Activated CD4-positive, CD25-positive, alpha-beta regulatory T cell treated with anti-CD3 and anti-CD28 coated beads, Interleukin-2, amount 50 U/mL, for 72 hours (primary cell): ENCODE data around the gene PRIM2.
"Not testable (repeated sequence)": the region's sequence is repeated elsewhere in the genome, so short reads cannot be mapped to it uniquely, and the experiment has no call there.

Experiments used
- DNase-seq: peaks from one replicate; pipeline ENCODE4 v3.0.0; 2021

The PRIM2 gene

DNA sequence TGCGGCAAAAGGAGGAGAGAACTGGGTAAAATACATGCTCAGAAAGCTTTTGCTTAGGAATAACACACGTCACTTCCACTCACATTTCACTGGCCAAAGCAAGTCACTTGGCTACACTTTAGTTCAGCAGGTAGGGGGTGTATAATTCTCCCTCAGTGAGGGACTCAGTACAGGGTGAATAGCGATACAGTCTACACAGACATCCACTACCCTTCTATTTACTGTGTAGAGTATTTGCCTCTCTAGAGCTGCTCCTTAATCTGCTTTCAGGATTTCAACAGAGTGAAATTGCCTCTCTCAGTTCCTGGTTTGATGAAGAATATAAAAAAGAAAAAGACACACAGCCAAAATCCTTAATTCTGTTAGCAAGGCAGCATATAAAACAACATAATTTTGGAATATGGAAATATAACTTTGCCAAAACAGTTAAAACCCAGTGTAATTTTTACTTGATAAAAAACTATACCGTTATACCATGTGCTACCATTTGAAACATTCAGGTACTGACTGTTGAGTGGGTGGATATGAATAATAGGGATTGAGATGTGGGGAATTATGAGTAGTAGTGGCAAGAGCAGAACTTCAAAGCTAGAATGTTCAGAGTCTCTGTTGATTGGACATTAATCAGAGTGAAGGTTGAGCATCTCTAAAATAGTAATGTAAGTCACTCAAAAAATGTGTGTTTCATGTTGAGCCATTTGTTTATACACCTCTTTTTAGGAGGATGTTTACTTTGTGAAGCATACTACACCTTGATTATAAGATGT lies 51.7 kb downstream of the PRIM2 start:
- DNase-seq = not testable (repeated sequence)

GRCh38 chr6:57371779-57372178 lies 54.3 kb downstream of the PRIM2 start:
- DNase-seq = not testable (repeated sequence)

- not testable (repeated sequence) for DNase-seq
These were observed 57.3 kb downstream of the PRIM2 start for GRCh38 chr6:57374764-57375163.

DNA sequence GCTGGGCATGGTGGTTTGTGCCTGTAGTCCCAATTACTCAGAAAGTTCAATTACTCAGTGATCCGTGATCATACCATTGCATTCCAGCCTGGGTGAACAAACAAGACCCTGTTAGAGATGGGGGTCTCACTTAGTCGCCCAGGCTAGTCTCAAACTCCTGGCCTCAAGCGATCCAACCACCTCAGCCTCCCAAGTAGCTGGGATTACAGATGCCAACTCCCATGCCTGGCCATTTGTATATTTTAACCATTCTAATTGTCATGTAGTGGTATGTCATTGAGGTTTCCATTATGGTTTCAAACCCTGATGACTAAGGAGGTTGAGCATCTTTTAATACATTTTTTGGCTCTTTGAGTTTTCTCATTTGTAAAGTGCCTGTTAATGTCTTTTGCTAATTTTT lies 58.7 kb downstream of the PRIM2 start:
- not testable (repeated sequence) for DNase-seq

DNA sequence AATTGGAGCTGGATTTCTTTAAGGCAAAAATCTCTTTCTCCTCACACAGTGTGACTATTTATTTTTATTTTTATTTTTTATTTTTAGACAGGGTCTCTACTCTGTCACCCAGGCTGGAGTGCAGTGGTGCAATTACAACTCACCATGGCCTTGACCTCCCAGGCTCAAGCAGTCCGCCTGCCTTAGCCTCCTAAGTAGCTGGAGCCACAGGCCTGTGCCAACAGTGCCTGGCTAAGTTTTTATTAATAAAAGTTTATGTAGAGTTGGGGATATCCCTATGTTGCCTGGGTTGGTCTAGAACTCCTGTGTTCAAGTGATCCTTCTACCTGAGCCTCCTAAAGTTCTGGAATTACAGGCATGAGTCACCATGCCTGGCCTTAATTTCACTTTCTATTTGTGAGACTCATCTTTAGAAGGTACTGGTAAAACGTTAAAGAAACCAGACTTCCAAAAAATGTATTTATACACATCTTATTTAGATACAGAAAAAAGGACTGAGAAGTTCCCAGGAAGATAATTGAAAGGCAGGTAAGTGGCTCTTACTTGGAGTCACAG lies 71.7 kb downstream of the PRIM2 start:
- not testable (repeated sequence) for DNase-seq

- DNase-seq = not testable (repeated sequence)
These were observed 73.4 kb downstream of the PRIM2 start for GRCh38 chr6:57390818-57391217.

DNA sequence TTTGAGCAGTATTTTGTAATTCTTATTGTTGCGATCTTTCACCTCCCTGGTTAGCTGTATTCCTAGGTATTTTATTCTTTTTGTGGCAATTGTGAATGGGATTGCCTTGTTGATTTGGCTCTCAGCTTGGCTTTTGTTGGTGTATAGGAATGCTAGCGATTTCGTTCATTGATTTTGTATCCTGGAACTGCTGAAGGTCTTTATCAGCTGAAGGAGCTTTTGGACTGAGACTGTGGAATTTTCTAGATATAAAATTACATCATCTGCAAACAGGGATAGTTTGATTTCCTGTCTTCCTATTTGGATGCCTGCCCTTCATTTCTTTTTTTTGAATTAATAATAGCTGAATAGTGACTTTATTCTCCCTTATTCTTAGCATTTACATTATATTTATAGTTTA lies 74.6 kb downstream of the PRIM2 start:
- DNase-seq = not testable (repeated sequence)

- DNase-seq = not testable (repeated sequence)
These were observed 101.9 kb downstream of the PRIM2 start for GRCh38 chr6:57419341-57419740.

DNA sequence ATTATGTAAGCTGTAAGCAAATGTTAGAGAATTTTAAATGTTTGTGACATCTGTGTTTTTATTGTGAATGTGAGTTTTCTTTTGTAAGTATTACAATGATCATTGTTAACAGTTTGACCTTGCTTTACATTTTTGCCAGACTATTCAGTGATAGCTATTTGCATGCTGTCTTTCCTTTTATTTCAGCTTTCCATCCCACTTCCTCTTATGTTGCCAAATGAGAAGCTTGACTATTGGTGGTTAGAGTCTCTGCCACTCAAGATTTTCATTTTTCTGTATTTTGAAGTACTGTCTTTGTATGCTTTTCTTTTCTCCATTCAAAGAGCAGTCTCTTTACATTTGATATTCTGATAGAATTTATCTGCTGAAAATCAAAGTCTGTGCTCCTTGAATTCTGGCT lies 104.1 kb downstream of the PRIM2 start:
- DNase-seq = no peak

DNA sequence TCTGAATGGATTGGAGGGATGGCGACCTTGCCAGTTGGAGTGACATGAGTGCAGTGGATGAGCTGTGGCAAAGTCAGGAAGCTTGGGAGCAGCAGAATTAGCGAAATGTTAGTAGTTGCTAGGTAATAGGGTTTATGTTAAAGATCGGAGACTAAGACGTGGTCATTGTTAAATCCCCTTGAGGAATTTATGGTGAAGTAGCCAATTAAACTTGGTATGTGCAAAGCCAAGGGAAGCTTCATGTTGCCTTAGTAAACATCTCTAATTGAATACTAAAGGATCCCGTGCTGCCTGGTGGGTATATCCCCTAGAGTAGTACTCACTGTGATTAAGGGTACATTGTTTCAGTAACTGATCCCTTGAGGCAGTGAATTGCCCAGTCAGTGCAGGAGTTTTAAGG lies 106.0 kb downstream of the PRIM2 start:
- DNase-seq = no peak

DNA sequence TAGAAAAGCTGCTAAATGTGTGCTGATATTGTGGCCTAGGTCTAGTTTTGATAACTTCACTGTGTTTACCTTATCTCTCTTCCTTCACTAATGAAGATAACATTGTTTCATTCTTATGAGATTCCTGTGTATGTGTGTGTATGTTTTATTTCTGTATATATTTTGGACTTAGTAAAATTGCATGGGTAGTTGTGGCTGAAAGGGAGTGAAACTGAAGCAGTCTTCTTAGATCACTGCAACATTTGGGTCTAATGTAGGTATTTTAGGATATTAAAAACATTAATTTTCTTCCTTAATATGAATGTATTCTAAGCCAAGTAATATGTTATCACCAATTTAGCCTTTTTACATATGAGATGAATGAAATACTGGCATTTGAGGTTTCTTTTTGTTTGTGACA lies 114.3 kb downstream of the PRIM2 start:
- not testable (repeated sequence) for DNase-seq

- DNase-seq = no peak
These were observed 114.7 kb downstream of the PRIM2 start for GRCh38 chr6:57432157-57432556.

- DNase-seq = no peak
These were observed 115.7 kb downstream of the PRIM2 start for GRCh38 chr6:57432919-57433684.

- DNase-seq = not testable (repeated sequence)
These were observed 116.4 kb downstream of the PRIM2 start for GRCh38 chr6:57433790-57434189.

DNA sequence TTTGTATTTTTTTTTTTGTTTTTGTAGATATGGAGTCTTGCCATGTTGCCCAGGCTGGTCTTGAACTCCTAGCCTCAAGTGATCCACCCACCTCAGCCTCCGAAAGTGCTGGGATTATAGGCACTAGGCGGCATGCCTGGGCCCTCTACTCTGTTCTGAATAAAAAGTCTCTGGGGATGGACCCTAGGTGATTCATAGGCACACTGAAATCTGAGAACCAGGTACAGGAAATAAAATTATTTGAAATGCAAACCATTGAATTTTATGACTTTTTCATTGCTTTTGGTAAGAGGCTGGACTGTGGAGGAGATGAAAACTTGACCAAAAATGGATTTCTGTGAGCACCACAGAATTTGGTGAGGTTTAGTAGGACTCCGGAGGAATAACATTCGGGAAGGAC lies 117.5 kb downstream of the PRIM2 start:
- no peak for DNase-seq

DNA sequence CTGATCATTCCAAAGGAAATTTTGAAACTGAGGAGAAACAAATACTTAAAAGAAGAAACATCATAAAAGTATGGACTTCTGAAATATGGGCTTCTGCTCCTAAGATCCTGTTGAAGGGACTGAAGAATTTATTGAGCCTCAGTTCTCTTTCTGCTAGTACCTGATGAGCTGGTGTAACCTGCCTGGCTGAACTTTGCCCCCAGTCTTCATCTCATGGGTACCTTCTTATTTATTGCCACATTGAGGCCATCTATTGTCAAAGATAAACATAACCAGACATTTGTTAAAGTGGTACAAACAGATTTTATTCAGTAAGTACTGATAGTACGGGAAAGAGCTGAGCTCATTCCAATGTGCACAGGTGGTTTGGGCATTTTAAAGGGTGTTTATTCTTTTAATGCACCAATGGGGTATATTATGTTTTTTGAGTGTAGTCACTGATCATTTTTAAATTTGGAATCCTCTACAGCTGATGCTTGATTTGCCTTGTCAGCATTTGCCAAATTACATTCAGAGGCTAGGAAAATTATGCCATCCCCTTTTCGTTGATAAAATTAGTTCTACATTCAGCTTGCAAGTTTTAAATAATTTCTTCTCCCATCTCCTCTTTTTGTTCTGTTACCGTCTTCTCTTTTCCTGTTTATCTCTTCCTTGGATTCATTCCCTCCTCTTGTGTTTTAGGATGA lies 118.2 kb downstream of the PRIM2 start:
- no peak for DNase-seq

- not testable (repeated sequence) for DNase-seq
These were observed 123.3 kb downstream of the PRIM2 start for GRCh38 chr6:57440735-57441134.

DNA sequence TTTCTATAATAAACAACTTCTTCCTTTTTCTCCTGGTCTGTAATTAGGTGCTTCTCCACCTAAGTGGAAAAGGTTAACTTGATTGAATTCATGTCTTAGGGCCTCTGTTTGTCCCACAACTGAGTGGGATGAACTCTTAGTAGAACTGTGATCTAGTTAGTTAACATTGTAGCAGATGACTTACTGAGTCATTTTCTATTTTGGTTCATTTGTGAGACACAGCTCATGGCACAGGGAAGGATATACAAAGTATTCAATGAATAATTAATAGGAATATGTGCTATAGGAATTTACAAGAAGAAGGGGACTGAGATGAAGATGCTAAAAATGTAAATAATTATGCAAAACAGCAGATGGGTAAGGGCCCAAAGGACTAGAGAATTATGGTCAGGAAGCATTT lies 124.7 kb downstream of the PRIM2 start:
- not testable (repeated sequence) for DNase-seq

DNA sequence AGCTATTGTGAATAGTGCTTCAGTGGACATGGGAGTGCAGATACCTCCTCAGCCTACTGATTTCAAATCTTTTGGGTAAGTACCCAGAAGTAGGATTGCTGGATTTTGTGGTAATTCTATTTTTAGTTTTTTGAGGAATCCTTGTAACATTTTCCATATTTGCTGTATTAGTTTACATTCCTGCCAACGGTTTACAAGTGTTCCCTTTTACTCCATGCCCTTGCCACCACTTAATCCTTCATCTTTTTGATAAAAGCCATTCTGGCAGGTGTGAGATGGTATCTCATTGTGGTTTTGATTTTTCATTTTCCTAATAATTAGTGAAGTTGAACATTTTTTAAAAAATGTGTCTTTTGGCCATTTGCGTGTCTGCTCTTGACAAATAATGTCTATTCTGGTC lies 125.8 kb downstream of the PRIM2 start:
- not testable (repeated sequence) for DNase-seq

GRCh38 chr6:57444787-57445186 lies 127.4 kb downstream of the PRIM2 start:
- DNase-seq = not testable (repeated sequence)

GRCh38 chr6:57445379-57445778 lies 127.9 kb downstream of the PRIM2 start:
- not testable (repeated sequence) for DNase-seq

DNA sequence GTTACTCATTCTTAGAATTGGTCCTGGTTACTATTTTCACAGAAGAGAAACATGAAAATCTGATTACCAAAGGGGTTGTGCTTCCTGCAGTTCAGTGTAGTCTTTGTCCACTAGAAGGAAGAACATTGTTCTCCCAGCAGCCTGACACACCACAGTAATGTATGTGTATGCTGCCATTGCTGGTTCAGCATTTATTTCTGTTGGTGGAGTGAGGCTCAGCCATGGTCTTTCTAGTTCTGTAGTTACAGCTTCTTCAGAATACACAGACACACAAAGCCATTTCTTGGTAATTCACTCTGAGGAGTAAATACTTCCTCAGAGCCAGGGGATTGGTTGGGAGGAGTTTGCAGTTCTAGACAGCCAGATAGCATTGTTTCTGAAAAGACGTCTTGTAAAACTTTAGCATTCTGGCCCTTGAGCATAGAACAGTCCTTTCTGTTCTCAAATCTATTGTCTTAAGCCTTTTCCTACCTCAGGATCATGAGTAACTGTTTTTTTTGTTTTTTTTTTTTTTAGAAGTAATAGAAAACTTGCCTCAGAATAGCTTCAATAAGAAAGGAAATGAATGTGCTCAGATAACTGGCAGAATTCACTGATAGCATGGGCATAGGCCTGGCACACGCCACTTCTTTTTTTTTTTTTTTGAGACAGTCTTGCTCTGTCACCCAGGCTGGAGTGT lies 128.5 kb downstream of the PRIM2 start:
- DNase-seq = not testable (repeated sequence)
